Right atrium auricular region (tissue), 2 donors: ENCODE data around the gene TSPAN9. TPM values are rescaled to one million over a fixed set of nuclear protein-coding genes. Genes with fewer than 3 reads are reported as not detected.

Source experiments
- DNase-seq: peaks from one replicate; pipeline ENCODE4 v3.0.0-alpha.2; 2019; ENCODE audit warnings: low spot score
- H3K27ac ChIP-seq, 2 donors: fragments of 200-600 bp; sonication (generic); 1 replicate in 1 of 2; 2 replicates in 1 of 2; pipeline ENCODE4 v1.5.1; 2016 to 2019
- H3K27me3 ChIP-seq, 2 donors: fragments of 200-600 bp; sonication (generic); one replicate each; pipeline versions ENCODE4 v1.5.1 to v1.6.0; 2017 to 2019
- H3K36me3 ChIP-seq: fragments of 200-600 bp; sonication (generic); one replicate; pipeline ENCODE4 v1.5.1; 2016
- H3K4me1 ChIP-seq, 2 donors: fragments of 200-600 bp; sonication (generic); one replicate each; pipeline versions ENCODE4 v1.5.1 to v1.6.0; 2017 to 2019
- H3K4me3 ChIP-seq, 2 donors: fragments of 200-600 bp; sonication (generic); 1 replicate in 1 of 2; 2 replicates in 1 of 2; pipeline ENCODE4 v1.5.1; 2017 to 2019; ENCODE audit warnings: mild to moderate bottlenecking in 1 of 2, moderate library complexity in 1 of 2
- H3K9me3 ChIP-seq, 2 donors: fragments of 200-600 bp; sonication (generic); one replicate each; pipeline ENCODE4 v1.5.1; 2019
- CTCF ChIP-seq, 2 donors: fragments of 200-600 bp; sonication (generic); IDR thresholded peaks; one replicate each; pipeline ENCODE4 v1.5.1; 2019; ENCODE audit warnings: antibody characterized with exemption in 2 of 2
- total RNA-seq, 2 donors: library from RNA; depleted of rRNA; stranded (reverse); fragments of >200 nt; gene quantifications; one replicate each; pipeline ENCODE4 v1.1.0, GENCODE V29; 2016

The TSPAN9 gene
- total RNA-seq, 2 donors from 2014 or later = 103 to 185 TPM

GRCh38 chr12:3229577-3229976, 152.4 kb downstream of the TSPAN9 start:
- TF ChIP-seq CTCF (IDR thresholded peaks at IDR 0.05) = no peak
- H3K27ac ChIP-seq = peak overlapping the region; percentile 80 to 92

GRCh38 chr12:3230758-3231375, 153.7 kb downstream of the TSPAN9 start:
- no peaks in the 10 kb centered on the region for H3K36me3 ChIP-seq
- TF ChIP-seq CTCF (IDR thresholded peaks at IDR 0.05) = no peak
- H3K27me3 ChIP-seq = no peaks in the 10 kb centered on the region
- H3K4me3 ChIP-seq = no peak overlapping the region
- peak overlapping the region; percentile 80 to 92 for H3K27ac ChIP-seq
- peaks cover 0 to 5% of the 10 kb centered on the region in 2 donors for H3K9me3 ChIP-seq
- H3K4me1 ChIP-seq = peaks cover 0 to 56% of the 10 kb centered on the region in 2 donors
- DNase-seq = no peak

More at GRCh38 chr12:3229577-3229976, 152.4 kb downstream of the TSPAN9 start:
- DNase-seq = no peak
- no peaks in the 10 kb centered on the region for H3K27me3 ChIP-seq
- peaks cover 0 to 63% of the 10 kb centered on the region in 2 donors for H3K4me1 ChIP-seq
- peaks cover 0 to 5% of the 10 kb centered on the region in 2 donors for H3K9me3 ChIP-seq
- no peak overlapping the region for H3K4me3 ChIP-seq
- no peaks in the 10 kb centered on the region for H3K36me3 ChIP-seq

- Histone ChIP-seq H3K4me3 (no peak overlapping the region), H3K36me3 (no peaks in the 10 kb centered on the region), H3K9me3 (peaks cover 0 to 5% of the 10 kb centered on the region in 2 donors), H3K27ac (peak overlapping the region; percentile 80 to 92), H3K27me3 (no peaks in the 10 kb centered on the region), H3K4me1 (peaks cover 0 to 59% of the 10 kb centered on the region in 2 donors)
- TF ChIP-seq CTCF (IDR thresholded peaks at IDR 0.05) = no peak
- DNase-seq = no peak
Measured at GRCh38 chr12:3231399-3231876, 154.3 kb downstream of the TSPAN9 start.

GRCh38 chr12:3233797-3234196, 156.6 kb downstream of the TSPAN9 start:
- H3K4me3 ChIP-seq = no peak overlapping the region
- peak overlapping the region; percentile 80 to 92 for H3K27ac ChIP-seq
- peaks cover 0 to 1% of the 10 kb centered on the region in 2 donors for H3K9me3 ChIP-seq
- DNase-seq = no peak
- TF ChIP-seq CTCF (IDR thresholded peaks at IDR 0.05) = no peak
- peaks cover 0 to 73% of the 10 kb centered on the region in 2 donors for H3K4me1 ChIP-seq
- no peaks in the 10 kb centered on the region for H3K36me3 ChIP-seq
- H3K27me3 ChIP-seq = no peaks in the 10 kb centered on the region

- Histone ChIP-seq H3K9me3 (no peaks in the 10 kb centered on the region), H3K36me3 (no peaks in the 10 kb centered on the region), H3K27me3 (no peaks in the 10 kb centered on the region), H3K4me3 (no peak overlapping the region), H3K27ac (peak overlapping the region; percentile 91 to 97), H3K4me1 (peaks cover 0 to 69% of the 10 kb centered on the region in 2 donors)
- TF ChIP-seq CTCF (IDR thresholded peaks at IDR 0.05) = no peak
- no peak for DNase-seq
Measured at GRCh38 chr12:3236345-3237187, 159.4 kb downstream of the TSPAN9 start.
